HG03342 (cell line): ENCODE data around the gene RGS14.
"Not testable (repeated sequence)": the region's sequence is repeated elsewhere in the genome, so short reads cannot be mapped to it uniquely, and the experiment has no call there.

Experiments
- ATAC-seq: cut with Tn5 transposase; IDR thresholded peaks from one replicate; pipeline ENCODE4 v1.9.1; 2021; ENCODE audit warnings: mild to moderate bottlenecking, moderate library complexity; ENCODE audit not compliant: unreplicated experiment

Gene RGS14

GRCh38 chr5:177346820-177347219, 10.9 kb upstream of the RGS14 start:
- no peak for ATAC-seq

- ATAC-seq: no peak
These were observed 10.0 kb upstream of the RGS14 start for GRCh38 chr5:177347699-177348098.

GRCh38 chr5:177349362-177349647, 8.4 kb upstream of the RGS14 start:
- no peak for ATAC-seq

- ATAC-seq: no peak
These were observed 8.0 kb upstream of the RGS14 start for GRCh38 chr5:177349762-177350161.

GRCh38 chr5:177350776-177351391, 6.8 kb upstream of the RGS14 start:
- no peak for ATAC-seq

- ATAC-seq: peak; percentile 93
These were observed 6.1 kb upstream of the RGS14 start, which contains the start of gene LMAN2 for GRCh38 chr5:177351392-177352329. Gene LMAN2 (minus strand): TSS chr5:177351668. CDS start chr5:177351647, 21 bp downstream.

GRCh38 chr5:177353093-177353492, 4.6 kb upstream of the RGS14 start:
- ATAC-seq: no peak

- no peak for ATAC-seq
These were observed 3.5 kb upstream of the RGS14 start for GRCh38 chr5:177354256-177354655.

- ATAC-seq: no peak
These were observed 3.0 kb upstream of the RGS14 start for GRCh38 chr5:177354711-177355110.

- ATAC-seq: no peak
These were observed 2.4 kb upstream of the RGS14 start for GRCh38 chr5:177355162-177355867.

GRCh38 chr5:177355868-177356168, 1.9 kb upstream of the RGS14 start:
- no peak for ATAC-seq

GRCh38 chr5:177356746-177357145, 978 bp upstream of the RGS14 start:
- no peak for ATAC-seq

- no peak for ATAC-seq
These were observed 622 bp upstream of the RGS14 start for GRCh38 chr5:177357146-177357458.

GRCh38 chr5:177358370-177358819, 671 bp downstream of the RGS14 start:
- ATAC-seq: no peak

- ATAC-seq: no peak
These were observed 1.7 kb downstream of the RGS14 start for GRCh38 chr5:177359451-177359851.

- no peak for ATAC-seq
These were observed 2.1 kb downstream of the RGS14 start for GRCh38 chr5:177359860-177360259.

GRCh38 chr5:177360740-177361139, 3.0 kb downstream of the RGS14 start:
- not testable (repeated sequence) for ATAC-seq

GRCh38 chr5:177361418-177362291, 3.9 kb downstream of the RGS14 start:
- no peak for ATAC-seq

- ATAC-seq: no peak
These were observed 4.5 kb downstream of the RGS14 start for GRCh38 chr5:177362292-177362609.

- peak; percentile 45 for ATAC-seq
These were observed 5.1 kb downstream of the RGS14 start for GRCh38 chr5:177362610-177363507.
